Ishikawa (cell line): ENCODE data around the gene FAM184B.

Source experiments
- CEBPB ChIP-seq: IDR thresholded peaks from 2 replicates; pipeline ENCODE4 v1.6.1; 2012
- CREB1 ChIP-seq: IDR thresholded peaks from 2 replicates; pipeline ENCODE4 v1.6.1; 2012; ENCODE audit warnings: low read depth
- EGR1 ChIP-seq: IDR thresholded peaks from 2 replicates; pipeline ENCODE4 v1.6.1; 2012
- EP300 ChIP-seq: IDR thresholded peaks from 2 replicates; pipeline ENCODE4 v1.6.1; 2012; ENCODE audit warnings: borderline replicate concordance
- FOXM1 ChIP-seq: IDR thresholded peaks from 2 replicates; pipeline ENCODE4 v1.6.1; 2012; ENCODE audit warnings: low read depth, borderline replicate concordance
- NFIC ChIP-seq: IDR thresholded peaks from 2 replicates; pipeline ENCODE4 v1.6.1; 2012
- RAD21 ChIP-seq: IDR thresholded peaks from 2 replicates; pipeline ENCODE4 v1.6.1; 2012; ENCODE audit warnings: low read depth
- TAF1 ChIP-seq: IDR thresholded peaks from 2 replicates; pipeline ENCODE4 v1.6.1; 2012; ENCODE audit warnings: low read depth, mild to moderate bottlenecking
- TCF12 ChIP-seq: IDR thresholded peaks from 2 replicates; pipeline ENCODE4 v1.6.1; 2012; ENCODE audit warnings: low read depth
- TEAD4 ChIP-seq: IDR thresholded peaks from 2 replicates; pipeline ENCODE4 v1.6.1; 2012
- YY1 ChIP-seq: IDR thresholded peaks from 2 replicates; pipeline ENCODE4 v1.6.1; 2012; ENCODE audit warnings: low read depth
- ZBTB7A ChIP-seq: IDR thresholded peaks from 2 replicates; pipeline ENCODE4 v1.6.1; 2012; ENCODE audit warnings: low read depth
- TF ChIP-seq, protein P1 (sequence below): IDR thresholded peaks from 2 replicates; pipeline ENCODE4 v1.6.1; 2012
- TF ChIP-seq, protein P2 (sequence below): IDR thresholded peaks from 2 replicates; pipeline ENCODE4 v1.6.1; 2012; ENCODE audit warnings: low read depth, mild to moderate bottlenecking
- TF ChIP-seq, protein P3 (sequence below): IDR thresholded peaks from 2 replicates; pipeline ENCODE4 v1.6.1; 2012

FAM184B gene

DNA sequence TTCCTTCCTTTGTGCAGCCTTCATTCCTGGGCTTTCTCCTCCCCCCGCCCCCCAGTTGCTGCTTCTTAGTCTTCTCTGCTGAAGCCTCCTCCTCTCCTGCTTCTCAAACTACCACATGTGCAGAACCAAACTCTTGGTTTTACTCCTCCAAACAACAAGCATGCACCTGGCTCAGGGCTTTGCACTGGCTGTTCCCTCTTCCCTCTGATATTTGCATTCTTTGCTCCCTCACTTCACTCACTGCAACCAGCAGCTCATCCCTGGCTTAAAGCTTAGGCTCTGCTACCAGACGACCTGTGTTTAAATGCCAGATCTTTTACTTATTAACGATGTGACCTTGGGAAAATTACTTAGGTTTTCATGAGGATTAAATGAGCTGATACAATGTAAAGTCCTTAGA is 115.6 kb downstream of the FAM184B start:
- TF ChIP-seq, protein P1, sequence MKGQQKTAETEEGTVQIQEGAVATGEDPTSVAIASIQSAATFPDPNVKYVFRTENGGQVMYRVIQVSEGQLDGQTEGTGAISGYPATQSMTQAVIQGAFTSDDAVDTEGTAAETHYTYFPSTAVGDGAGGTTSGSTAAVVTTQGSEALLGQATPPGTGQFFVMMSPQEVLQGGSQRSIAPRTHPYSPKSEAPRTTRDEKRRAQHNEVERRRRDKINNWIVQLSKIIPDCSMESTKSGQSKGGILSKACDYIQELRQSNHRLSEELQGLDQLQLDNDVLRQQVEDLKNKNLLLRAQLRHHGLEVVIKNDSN = no peak
- TF ChIP-seq, protein P2, sequence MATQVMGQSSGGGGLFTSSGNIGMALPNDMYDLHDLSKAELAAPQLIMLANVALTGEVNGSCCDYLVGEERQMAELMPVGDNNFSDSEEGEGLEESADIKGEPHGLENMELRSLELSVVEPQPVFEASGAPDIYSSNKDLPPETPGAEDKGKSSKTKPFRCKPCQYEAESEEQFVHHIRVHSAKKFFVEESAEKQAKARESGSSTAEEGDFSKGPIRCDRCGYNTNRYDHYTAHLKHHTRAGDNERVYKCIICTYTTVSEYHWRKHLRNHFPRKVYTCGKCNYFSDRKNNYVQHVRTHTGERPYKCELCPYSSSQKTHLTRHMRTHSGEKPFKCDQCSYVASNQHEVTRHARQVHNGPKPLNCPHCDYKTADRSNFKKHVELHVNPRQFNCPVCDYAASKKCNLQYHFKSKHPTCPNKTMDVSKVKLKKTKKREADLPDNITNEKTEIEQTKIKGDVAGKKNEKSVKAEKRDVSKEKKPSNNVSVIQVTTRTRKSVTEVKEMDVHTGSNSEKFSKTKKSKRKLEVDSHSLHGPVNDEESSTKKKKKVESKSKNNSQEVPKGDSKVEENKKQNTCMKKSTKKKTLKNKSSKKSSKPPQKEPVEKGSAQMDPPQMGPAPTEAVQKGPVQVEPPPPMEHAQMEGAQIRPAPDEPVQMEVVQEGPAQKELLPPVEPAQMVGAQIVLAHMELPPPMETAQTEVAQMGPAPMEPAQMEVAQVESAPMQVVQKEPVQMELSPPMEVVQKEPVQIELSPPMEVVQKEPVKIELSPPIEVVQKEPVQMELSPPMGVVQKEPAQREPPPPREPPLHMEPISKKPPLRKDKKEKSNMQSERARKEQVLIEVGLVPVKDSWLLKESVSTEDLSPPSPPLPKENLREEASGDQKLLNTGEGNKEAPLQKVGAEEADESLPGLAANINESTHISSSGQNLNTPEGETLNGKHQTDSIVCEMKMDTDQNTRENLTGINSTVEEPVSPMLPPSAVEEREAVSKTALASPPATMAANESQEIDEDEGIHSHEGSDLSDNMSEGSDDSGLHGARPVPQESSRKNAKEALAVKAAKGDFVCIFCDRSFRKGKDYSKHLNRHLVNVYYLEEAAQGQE = no peak
- TF ChIP-seq CEBPB (no peak), TAF1 (no peak)

DNA sequence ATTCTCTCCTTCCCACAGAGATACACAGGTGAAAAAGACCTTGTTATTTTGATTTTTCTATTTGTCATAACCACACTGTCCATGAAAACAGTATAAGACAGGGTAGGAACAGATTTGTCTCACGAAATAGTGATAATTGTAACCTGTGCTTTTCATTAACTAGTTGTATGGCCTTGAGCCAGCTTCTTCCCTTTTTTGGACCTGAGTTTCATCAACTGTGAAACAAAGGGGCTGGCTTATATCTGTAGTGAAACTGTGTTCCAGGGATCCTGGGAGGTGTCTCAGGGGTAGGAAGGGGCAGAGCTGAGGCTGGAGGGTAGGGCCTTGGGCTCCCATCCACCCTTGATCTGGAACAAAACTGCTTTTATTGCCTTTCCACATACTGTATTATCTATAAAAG is 116.1 kb downstream of the FAM184B start:
- TF ChIP-seq RAD21 (no peak), TAF1 (no peak), NFIC (0 out of 2 replicates have a peak, but pooled peaks have one; percentile 20)

DNA sequence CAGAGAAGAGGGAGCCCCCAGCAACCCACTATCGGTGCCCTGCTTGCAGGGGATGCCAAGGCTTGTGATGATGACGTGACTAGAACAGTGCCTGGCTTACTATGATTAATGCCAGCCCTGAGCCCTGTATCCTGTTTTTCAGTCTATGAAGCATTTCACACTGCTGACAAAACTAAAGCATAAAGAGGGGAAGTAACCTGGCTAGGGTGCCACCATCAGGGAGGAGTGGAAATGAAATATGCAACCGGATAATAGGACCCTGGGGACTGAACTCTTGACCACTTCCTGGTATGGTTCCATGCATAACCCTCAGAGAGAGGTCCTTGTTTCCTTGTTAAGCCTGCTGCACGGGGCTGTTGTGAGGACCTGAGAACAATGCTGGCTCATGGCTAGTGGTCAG is 116.7 kb downstream of the FAM184B start:
- TF ChIP-seq EGR1 = no peak
- TF ChIP-seq NFIC = no peak
- no peak for TF ChIP-seq TCF12
- no peak for TF ChIP-seq TEAD4
- TF ChIP-seq, protein P3, sequence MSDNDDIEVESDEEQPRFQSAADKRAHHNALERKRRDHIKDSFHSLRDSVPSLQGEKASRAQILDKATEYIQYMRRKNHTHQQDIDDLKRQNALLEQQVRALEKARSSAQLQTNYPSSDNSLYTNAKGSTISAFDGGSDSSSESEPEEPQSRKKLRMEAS = no peak
- TF ChIP-seq, protein P1 = no peak
- no peak for TF ChIP-seq ZBTB7A
- TF ChIP-seq, protein P2 = no peak
- no peak for TF ChIP-seq FOXM1
- no peak for TF ChIP-seq TAF1
- no peak for TF ChIP-seq YY1
- TF ChIP-seq CEBPB = no peak
- no peak for TF ChIP-seq RAD21
- TF ChIP-seq EP300 = no peak
- no peak for TF ChIP-seq CREB1

DNA sequence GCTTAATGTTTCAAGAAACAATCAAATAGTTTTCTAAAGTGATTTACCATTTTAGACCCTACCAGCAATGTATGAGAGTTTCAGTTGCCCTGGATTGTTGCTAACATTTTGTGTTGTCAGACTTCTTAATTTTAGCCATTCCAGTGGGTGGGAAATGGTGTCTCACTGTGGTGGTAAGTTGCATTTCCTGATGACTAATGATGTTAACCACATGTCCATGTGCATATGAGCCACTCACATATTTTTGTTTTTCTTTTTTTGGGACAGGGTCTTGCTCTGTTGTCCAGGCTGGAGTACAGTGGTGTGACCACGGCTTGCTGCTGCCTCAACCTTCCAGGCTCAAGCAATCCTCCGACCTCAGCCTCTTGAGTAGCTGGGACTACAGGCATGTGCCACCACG is 118.7 kb downstream of the FAM184B start:
- no peak for TF ChIP-seq NFIC
- TF ChIP-seq, protein P2 = no peak
- no peak for TF ChIP-seq CREB1
- no peak for TF ChIP-seq RAD21
- TF ChIP-seq EGR1 = no peak
- no peak for TF ChIP-seq TAF1
- no peak for TF ChIP-seq TCF12
- TF ChIP-seq TEAD4 = no peak
- TF ChIP-seq, protein P1 = no peak
- TF ChIP-seq YY1 = no peak
- TF ChIP-seq EP300 = no peak
- TF ChIP-seq, protein P3 = no peak
- no peak for TF ChIP-seq FOXM1
- TF ChIP-seq ZBTB7A = no peak
- no peak for TF ChIP-seq CEBPB

DNA sequence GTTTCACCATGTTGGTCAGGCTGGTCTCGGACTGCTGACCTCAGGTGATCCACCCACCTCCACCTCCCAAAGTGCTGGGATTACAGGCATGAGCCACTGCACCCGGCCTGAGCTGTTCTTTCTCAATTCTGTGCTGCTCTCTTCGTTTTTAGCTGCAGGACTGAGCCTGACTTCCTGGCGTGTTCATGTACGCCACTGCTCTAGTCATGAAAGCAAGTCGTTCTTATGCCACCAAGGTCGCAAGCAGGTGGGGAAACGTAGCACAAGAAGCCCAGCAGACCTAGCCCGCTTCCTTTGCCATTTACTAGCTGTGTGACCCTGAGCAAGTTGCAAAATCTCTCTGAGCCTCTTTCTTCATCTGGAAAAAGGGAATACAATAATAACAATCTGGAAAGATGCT is 123.6 kb downstream of the FAM184B start:
- no peak for TF ChIP-seq FOXM1
